NAMALWA (cell line): Measurements from ENCODE around the gene POU2F3.
A peak's percentile ranks its signal among the peaks of the same experiment; 100 is the strongest.

ENCODE experiments used
- DNase-seq: peaks from one replicate; pipeline ENCODE4 v3.0.0-alpha.2; 2015; ENCODE audit warnings: low spot score

The POU2F3 gene

GRCh38 chr11:120226714-120227113 lies 13.2 kb upstream of the POU2F3 start:
- no peak for DNase-seq

- no peak for DNase-seq
Measured at GRCh38 chr11:120227228-120227852, 12.6 kb upstream of the POU2F3 start.

- DNase-seq, result peak; percentile 30
Measured at GRCh38 chr11:120228794-120229384, 11.1 kb upstream of the POU2F3 start.

- peak; percentile 54 for DNase-seq
Measured at GRCh38 chr11:120229451-120230424, 10.2 kb upstream of the POU2F3 start.

GRCh38 chr11:120230433-120231071 lies 9.4 kb upstream of the POU2F3 start:
- no peak for DNase-seq

GRCh38 chr11:120231963-120232362 lies 8.0 kb upstream of the POU2F3 start:
- DNase-seq, result no peak

- DNase-seq, result no peak
Measured at GRCh38 chr11:120233207-120233803, 6.6 kb upstream of the POU2F3 start.

- DNase-seq, result peak; percentile 69
Measured at GRCh38 chr11:120235024-120235628, 4.8 kb upstream of the POU2F3 start.

GRCh38 chr11:120236169-120237107 lies 3.5 kb upstream of the POU2F3 start:
- DNase-seq, result peak; percentile 66

- no peak for DNase-seq
Measured at GRCh38 chr11:120238968-120239620, 846 bp upstream of the POU2F3 start.

GRCh38 chr11:120240866-120241265 lies 926 bp downstream of the POU2F3 start:
- DNase-seq, result no peak

- no peak for DNase-seq
Measured at GRCh38 chr11:120241277-120241676, 1.3 kb downstream of the POU2F3 start.

GRCh38 chr11:120243221-120243620 lies 3.3 kb downstream of the POU2F3 start:
- DNase-seq, result no peak

GRCh38 chr11:120244476-120245365 lies 4.8 kb downstream of the POU2F3 start:
- DNase-seq, result no peak

GRCh38 chr11:120245434-120245833 lies 5.5 kb downstream of the POU2F3 start:
- DNase-seq, result no peak

GRCh38 chr11:120248551-120249278 lies 8.8 kb downstream of the POU2F3 start:
- DNase-seq, result no peak

- DNase-seq, result no peak
Measured at GRCh38 chr11:120249279-120250262, 9.6 kb downstream of the POU2F3 start.
